BJ (cell line): ENCODE results near the gene DAZL. TPM values are rescaled to one million over a fixed set of nuclear protein-coding genes. Genes with fewer than 3 reads are reported as not detected.

ENCODE experiments used
- CTCF ChIA-PET: fragments of 350-600 bp; formaldehyde crosslinking; extraction: SDS; loops from one replicate; lab custom pipeline; 2021; ENCODE audit warnings: antibody characterized with exemption, inconsistent platforms; lab: Yijun Ruan, JAX
- POLR2A ChIA-PET: fragments of 300-600 bp; sonication (Branson Sonifier 250); formaldehyde crosslinking; extraction: SDS; loops from one replicate; lab custom pipeline; 2021; ENCODE audit warnings: antibody characterized with exemption; lab: Charles Lee
- DNase-seq: peaks from one replicate; pipeline ENCODE4 v3.0.0-alpha.2; 2011; ENCODE audit warnings: low read depth
- H3K27me3 ChIP-seq: 2 replicates; pipeline ENCODE4 v1.6.0; 2011; ENCODE audit warnings: low read length; ENCODE audit not compliant: control insufficient read depth, insufficient read depth
- H3K36me3 ChIP-seq: 2 replicates; pipeline ENCODE4 v1.5.1; 2011; ENCODE audit warnings: low read length; ENCODE audit not compliant: control insufficient read depth, insufficient read depth
- H3K4me3 ChIP-seq: 2 replicates; pipeline ENCODE4 v1.5.1; 2011; ENCODE audit warnings: low read depth, mild to moderate bottlenecking, control low read depth, low read length
- CTCF ChIP-seq: IDR thresholded peaks from 2 replicates; pipeline ENCODE4 v1.5.1; 2011; ENCODE audit warnings: low read depth, mild to moderate bottlenecking, control low read depth, inconsistent platforms, low read length, moderate library complexity; ENCODE audit not compliant: insufficient read depth
- polyA plus RNA-seq: library from polyadenylated mRNA; depleted of rRNA; stranded (reverse); fragments of >200 nt; gene quantifications from 2 replicates; pipeline ENCODE4 v1.2.3, GENCODE V29; 2011

Gene DAZL
- polyA plus RNA-seq, 1 experiment: not detected

- peak; percentile 49 for DNase-seq
- Histone ChIP-seq H3K4me3 (no peak overlapping the region), H3K36me3 (no peaks in the 10 kb centered on the region), H3K27me3 (peaks cover 8% of the 10 kb centered on the region)
- CTCF ChIA-PET: interaction anchor here (0.6 to 4.6 kb wide), 22 partner anchors 14 to 738 kb away, joined by 3 to 56 read pairs (median 4); partner anchors contain the start of genes DPH3 and OXNAD1
- POLR2A ChIA-PET: no interaction called here
- peak; percentile 78 for TF ChIP-seq CTCF
Measured at GRCh38 chr3:16550676-16551341, 54.4 kb downstream of the DAZL start.

GRCh38 chr3:16550305-16550675 lies 54.9 kb downstream of the DAZL start:
- ChIA-PET POLR2A (no interaction called here), CTCF (interaction anchor here (0.7 to 4.6 kb wide), 17 partner anchors 13 to 738 kb away, joined by 3 to 56 read pairs (median 4); partner anchors contain the start of genes DPH3 and OXNAD1)
- Histone ChIP-seq H3K4me3 (no peak overlapping the region), H3K27me3 (peaks cover 8% of the 10 kb centered on the region), H3K36me3 (no peaks in the 10 kb centered on the region)
- no peak for DNase-seq
- TF ChIP-seq CTCF: no peak

DNA sequence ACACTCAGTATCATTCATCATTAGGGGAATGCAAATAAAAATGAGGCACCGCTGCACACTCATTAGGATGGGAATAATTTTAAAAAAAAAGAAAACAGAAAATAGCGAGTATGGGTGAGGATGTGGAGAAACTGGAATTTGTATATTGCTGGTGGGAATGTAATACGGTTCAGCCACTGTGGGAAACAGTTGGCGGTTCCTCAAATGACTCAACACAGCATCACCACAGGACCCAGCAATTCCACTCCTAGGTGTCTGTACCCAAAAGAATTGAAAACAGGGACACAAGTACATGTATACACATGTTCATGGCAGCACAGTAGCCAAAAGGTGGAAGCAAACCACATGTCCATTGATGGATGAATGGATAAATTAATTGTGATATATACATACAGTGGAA lies 56.5 kb downstream of the DAZL start:
- ChIA-PET POLR2A (no interaction called here), CTCF (interaction anchor here (1.3 to 1.9 kb wide), 3 partner anchors 32 to 259 kb away, joined by 4 to 7 read pairs (median 5); no protein-coding TSS in a partner anchor)
- peak; percentile 34 for DNase-seq
- no peak overlapping the region for H3K4me3 ChIP-seq
- H3K27me3 ChIP-seq: peaks cover 12% of the 10 kb centered on the region
- TF ChIP-seq CTCF: no peak
- no peaks in the 10 kb centered on the region for H3K36me3 ChIP-seq

DNA sequence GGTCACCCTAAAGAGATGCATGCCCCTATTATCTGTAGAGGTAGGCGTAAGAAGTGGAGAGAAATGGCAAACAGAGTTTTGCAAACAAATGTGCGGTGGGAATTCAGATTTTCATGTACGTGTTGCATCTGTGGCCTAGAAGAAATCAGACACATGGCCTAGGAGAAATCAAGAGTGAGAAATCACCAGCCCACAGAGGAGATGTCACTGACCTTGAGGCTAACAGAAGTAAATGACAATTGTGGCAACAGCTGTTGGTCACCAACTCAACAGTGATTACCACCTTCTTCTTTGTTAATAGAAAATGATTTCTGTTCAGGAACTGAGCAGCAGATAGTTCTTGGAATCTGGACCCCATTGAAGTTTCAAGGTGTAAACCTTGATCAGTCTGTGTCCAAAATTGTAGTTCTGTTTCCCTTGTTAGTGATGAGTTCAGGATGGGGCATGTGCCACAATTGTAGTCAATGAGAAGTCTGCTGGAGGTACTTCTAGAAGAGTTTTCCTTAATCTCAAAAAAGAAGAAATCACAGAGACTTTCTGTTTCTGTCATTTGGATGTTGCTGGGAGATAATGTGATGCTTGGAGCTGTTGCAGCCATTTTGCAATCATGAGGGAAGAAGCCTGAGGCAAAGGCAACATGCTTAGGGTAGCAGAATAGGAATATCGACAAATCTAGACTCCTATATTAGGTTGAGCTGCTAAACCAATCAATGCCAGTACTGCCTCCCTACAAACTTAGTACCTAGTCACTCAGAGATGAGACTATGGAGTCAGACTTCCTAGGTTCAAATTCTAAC lies 57.5 kb downstream of the DAZL start:
- H3K27me3 ChIP-seq: peaks cover 10% of the 10 kb centered on the region
- ChIA-PET CTCF (interaction anchor here (0.9 to 1.9 kb wide), 3 partner anchors 11 to 279 kb away, joined by 3 to 7 read pairs (median 4); no protein-coding TSS in a partner anchor), POLR2A (no interaction called here)
- no peak for DNase-seq
- no peaks in the 10 kb centered on the region for H3K36me3 ChIP-seq
- H3K4me3 ChIP-seq: no peak overlapping the region
- TF ChIP-seq CTCF: no peak
